SK-N-MC (cell line): ENCODE data around the gene SLC39A12.

Experiments used
- EZH2 ChIP-seq: fragments of 200-600 bp; sonication (generic); IDR thresholded peaks from one replicate; pipeline ENCODE4 v1.6.1; 2017; ENCODE audit warnings: antibody characterized with exemption
- FOXP2 ChIP-seq: optimal IDR thresholded peaks from 2 replicates; pipeline ENCODE3; 2011; ENCODE audit warnings: mild to moderate bottlenecking, moderate library complexity; ENCODE audit not compliant: insufficient read depth; ENCODE audit errors: extremely low read length, control extremely low read depth
- POLR2AphosphoS5 ChIP-seq: IDR thresholded peaks from 2 replicates; pipeline ENCODE4 v1.6.1; 2012; ENCODE audit warnings: mild to moderate bottlenecking, low read depth, low read length, borderline replicate concordance

DNA sequence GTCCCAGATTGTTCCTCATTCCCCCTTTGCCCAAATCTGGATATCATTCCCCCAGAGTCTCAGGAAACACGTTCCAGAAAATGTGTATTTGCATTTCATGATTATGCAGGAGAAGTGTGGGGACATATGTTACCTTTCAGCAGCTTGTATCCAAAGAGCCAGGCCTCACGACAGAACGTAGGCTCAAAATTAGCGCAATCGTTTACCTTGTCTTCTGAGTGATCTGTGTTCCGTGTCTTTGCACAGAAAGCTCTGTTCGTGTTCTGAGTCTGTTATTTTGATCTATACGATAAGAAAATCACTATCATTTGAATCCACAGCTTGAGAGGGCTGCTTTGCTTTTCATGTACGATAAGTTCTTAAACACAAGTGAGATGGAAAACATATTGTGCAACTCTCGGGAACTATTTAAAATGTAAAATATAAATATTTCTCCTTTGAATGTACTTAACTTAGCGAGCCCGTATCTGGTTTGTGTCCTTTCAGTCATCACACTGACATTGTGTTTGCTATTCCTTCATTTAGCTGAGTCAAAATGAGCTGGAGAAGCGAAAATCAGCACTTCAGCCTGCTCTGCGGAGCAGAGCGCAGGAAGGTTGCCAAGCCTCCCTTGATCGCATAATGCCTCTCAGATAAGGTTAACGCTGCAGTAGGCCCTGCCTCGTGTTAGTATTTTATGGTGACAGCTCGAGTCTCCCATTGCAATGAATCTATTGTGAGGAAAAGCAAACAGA, 108.3 kb downstream of the SLC39A12 start:
- TF ChIP-seq EZH2: no peak
- no peak for TF ChIP-seq POLR2AphosphoS5
- no peak for TF ChIP-seq FOXP2
